Measurements from ENCODE around the gene LRG1.

LRG1 gene

DNA sequence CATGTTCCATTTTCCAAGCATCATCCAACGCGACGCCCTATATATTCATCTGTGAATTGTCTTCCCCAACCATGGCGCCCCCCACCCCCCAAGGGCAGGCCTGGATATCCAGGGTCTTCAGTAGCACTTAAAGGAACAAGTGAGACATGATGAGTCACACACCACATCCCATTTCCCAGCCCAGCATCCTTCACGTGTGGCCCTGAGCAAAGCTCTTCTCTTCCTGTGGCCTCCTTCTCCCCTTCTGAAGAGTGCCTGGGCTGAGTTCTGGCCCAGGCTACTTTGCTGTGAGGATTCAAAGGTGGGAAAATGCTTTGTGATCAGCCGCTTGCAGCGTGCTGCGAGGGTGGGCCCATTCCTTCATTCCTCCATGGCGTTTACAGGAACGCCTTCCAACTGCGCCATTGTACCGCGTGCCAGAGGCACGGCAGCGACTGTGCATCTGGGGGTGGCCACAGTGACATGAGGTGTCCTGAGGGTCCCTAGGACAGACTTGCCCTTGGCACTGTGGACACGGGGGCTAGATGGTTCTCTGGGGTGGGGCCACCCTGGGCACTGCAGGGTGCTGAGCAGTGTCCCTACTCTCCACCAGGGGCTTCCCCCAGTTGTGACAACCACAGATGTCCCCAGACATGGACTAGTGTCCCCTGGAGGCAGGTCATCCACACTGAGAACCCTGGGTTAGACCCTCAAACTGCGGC is 33.2 kb downstream of the LRG1 start:
- DNase-seq: peak; percentile 35 to 66

GRCh38 chr19:4505570-4506448 is 34.0 kb downstream of the LRG1 start:
- no peak for DNase-seq

DNA sequence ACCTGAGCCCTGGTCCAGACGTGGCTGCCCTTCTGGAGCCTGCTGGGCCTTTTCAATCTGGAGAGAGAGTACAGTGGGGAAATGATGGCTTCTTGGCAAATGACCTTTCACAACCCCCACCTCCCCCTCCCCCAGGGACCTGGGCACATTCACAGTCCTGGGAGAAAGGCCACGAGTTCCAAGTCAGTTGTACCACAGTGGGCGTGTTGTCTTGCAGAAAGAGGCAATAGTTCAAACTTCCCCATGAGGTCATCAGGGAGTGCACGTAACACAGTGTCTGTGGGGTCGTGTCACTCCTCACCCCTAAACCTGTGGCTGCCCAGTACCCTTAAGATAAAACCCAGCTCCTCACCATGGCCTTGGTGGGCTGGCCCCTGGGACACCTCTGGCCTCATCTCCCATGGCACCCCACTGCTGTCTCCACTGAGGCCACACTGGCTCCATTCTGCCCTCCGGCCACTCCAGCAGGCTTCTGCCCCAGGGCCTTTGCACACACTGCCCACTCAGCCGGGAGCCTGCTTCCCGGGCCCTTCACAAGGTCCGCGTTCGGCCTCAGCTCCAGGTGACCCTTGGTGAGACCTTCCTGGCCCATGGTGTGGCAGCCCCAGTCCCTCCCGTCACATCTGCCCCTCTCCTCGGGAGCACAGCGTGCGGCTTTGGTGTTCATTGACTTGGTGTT is 34.8 kb downstream of the LRG1 start:
- DNase-seq: peak; percentile 83 to 97

- no peak for DNase-seq
These were observed 35.5 kb downstream of the LRG1 start for GRCh38 chr19:4504297-4504701.

GRCh38 chr19:4503825-4504170 is 36.0 kb downstream of the LRG1 start:
- DNase-seq: no peak

DNA sequence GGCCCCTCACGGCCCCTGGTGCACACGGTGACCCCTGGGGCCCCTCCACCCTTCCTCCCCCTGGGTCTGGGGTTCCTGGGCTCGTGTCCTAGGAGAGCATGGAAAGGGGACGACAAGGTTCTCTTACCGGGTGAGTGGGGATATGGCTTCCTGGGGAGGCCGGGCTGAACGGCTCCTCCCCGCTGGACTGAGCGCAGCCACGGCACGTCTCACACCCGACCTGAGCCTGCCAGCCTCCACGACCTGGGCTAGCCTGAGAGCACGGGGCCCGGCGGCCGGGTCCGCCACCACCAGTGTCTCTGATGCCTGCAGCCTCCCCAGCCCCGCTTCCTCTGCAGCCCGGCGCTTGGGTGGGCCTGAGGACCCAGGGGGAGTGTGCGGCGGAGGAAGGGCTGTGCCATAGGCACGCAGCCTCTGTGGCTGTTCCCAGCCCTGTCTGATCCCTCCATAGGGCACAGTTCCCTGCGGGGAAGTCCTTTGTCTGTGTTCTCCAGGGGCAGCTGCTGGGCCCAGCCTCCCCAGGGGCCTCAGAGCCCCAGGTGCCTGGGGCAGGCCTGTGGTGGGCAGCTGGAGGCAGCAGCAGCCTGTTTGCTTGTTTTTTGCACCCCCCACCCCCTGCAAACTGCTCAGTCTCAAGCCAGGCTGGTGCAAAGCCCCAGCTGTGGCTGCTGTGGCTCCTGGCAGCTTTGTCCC is 36.6 kb downstream of the LRG1 start:
- DNase-seq: no peak

DNA sequence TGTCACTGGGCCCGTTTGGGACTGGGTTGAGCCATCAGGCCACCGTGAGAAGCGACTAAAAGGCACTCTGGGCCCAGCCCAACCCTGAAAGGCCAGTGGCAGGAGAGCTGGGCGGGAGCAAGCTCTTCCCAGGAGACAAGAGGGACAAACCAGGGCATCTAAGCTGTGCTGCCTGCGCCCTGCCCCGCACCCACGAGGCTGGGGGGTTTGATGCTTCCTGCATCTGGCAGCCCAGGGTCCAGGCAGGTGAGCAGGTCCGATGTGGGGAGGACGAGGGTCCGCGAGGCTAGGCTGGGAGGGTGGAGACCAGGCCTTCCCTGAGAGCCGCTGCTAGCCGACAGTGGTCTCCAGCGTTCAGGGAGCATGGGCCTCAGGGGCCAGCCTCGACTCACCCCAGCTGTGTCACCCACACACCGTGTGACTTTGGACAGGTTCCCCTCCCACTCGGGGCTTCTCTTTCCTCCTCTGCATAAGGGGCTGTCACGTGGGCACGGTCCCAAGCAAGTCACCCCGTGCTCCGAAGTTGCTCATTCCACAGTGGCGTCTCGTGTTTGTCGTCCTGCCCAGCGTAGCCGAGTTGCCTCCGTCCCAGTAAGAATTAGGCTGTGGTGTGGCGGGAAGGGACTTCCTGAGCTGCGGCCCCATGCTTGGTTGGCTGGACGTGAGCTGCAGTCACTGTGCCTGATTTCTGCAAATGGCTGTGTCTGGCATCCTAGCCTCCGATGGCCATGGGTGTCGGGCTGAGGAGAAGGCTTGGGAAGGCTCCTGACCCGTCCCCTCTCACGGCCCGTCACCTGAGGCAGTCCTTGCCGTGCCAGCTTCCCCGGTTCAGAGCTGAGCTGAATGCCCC is 37.3 kb downstream of the LRG1 start:
- DNase-seq: peak in 1 of 2 donors; percentile 28

GRCh38 chr19:4501691-4502090 is 38.1 kb downstream of the LRG1 start:
- no peak for DNase-seq

GRCh38 chr19:4500841-4501591 is 38.8 kb downstream of the LRG1 start:
- no peak for DNase-seq

- no peak for DNase-seq
These were observed 40.0 kb downstream of the LRG1 start for GRCh38 chr19:4499855-4500254.

- no peak for DNase-seq
These were observed 40.5 kb downstream of the LRG1 start for GRCh38 chr19:4499318-4499717.

GRCh38 chr19:4498694-4499093 is 41.1 kb downstream of the LRG1 start:
- no peak for DNase-seq

DNA sequence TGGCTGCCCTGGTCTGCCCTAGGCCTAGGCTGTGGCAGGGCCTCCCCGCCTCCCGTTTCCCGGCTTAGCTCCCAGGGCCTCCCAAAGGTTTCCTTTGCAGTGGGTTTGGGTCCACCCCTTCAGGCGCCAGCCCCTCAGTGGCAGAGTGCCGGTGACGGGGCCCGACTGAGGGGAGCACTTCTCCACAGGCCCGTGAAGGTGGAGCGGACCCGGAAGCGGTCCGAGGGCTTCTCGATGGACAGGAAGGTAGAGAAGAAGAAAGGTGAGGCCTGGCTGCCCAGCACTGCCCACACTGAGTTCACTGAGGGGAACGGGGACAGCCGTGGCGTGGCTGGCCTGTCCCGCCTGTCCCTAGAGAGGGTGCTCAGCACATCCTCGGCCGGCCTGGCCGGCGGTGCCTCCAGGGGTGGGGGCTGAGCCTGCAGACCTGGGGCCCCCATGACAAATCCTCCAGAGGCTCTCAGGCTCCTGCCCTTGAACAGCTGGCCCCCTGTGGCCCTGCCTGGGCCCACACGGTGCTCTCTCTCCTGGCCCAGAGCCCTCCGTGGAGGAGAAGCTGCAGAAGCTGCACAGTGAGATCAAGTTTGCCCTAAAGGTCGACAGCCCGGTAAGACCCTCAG is 42.0 kb downstream of the LRG1 start:
- DNase-seq: no peak

GRCh38 chr19:4496304-4496703 is 43.5 kb downstream of the LRG1 start:
- no peak for DNase-seq

DNA sequence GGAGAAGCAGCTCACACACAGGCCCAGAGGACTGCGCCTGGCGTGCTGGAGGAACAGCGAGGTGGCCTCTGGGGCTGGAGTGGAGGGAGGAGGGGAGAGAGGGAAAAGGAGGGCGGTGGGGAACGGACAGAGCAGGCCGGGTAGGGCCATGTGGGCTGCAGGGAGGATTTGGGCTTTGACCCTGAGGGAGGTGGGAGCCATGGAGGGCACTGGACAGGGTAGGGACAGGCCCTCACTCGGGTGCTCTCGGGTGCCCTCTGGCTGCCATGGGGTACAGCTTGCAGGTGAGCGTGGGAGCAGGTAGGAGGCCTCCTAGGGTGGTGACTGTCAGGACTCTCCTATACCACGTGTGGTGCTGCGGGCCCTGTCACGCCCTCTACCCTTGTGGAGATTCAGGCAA is 44.4 kb downstream of the LRG1 start:
- no peak for DNase-seq

GRCh38 chr19:4494691-4495064 is 45.2 kb downstream of the LRG1 start:
- DNase-seq: no peak

DNA sequence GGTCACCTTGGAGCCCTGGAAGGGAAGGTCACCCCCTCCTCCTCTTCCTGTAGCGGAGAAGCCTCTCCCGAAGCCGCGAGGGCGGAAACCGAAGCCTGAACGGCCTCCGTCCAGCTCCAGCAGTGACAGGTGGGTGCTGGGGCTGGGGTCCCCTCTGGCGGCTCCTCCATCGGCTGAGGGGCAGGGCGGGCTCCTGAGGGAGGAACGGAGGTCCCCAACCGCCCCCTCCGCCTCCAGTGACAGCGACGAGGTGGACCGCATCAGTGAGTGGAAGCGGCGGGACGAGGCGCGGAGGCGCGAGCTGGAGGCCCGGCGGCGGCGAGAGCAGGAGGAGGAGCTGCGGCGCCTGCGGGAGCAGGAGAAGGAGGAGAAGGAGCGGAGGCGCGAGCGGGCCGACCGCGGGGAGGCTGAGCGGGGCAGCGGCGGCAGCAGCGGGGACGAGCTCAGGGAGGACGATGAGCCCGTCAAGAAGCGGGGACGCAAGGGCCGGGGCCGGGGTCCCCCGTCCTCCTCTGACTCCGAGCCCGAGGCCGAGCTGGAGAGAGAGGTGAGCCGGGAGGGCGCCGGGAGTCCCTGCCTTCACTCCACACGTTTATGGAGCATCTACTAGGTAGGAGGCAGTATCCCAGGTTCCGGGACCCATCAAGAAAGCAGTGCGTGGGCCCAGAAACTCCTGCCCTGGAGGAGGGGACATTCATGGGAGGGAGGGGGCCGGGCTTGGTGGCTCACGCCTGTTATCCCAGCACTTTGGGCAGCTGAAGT is 45.7 kb downstream of the LRG1 start:
- no peak for DNase-seq

DNA sequence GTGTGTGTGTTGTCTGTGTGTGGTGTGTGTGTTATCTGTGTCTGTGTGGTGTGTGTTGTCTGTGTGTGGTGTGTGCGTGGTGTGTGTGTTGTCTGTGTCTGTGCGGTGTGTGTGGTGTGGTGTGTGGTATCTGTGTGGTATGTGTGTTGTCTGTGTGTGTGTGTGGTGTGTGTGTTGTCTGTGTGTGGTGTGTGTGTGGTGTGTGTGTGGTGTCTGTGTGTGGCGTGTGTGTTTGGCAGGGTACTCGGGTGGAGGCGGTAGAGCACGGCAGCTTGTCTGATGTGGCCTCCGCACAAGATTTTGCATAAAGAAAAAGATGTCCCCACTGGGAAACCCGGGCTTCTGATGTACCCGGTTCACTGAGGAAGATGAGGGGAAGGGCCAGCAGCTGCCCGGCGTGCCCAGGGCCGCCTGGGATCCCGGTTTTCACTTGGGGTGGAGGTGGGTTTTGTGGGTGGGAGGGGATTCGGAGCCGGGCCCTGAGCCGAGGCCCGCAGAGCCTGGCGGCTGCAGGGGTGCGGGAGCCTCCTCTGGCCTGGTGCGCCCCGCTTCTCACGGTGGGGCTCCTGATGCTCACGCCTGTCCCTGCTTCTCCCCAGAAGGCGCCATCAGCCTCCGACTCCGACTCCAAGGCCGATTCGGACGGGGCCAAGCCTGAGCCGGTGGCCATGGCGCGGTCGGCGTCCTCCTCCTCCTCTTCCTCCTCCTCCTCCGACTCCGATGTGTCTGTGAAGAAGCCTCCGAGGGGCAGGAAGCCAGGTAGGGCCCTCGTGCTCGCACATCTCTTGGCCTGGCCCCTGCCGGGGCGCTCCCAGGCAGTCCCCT is 46.5 kb downstream of the LRG1 start:
- DNase-seq: no peak
